Gastrocnemius medialis (tissue), 4 donors: ENCODE measurements around the gene C3AR1. TPM values are rescaled to one million over a fixed set of nuclear protein-coding genes. Genes with fewer than 3 reads are reported as not detected.
"Not testable (repeated sequence)": the region's sequence is repeated elsewhere in the genome, so short reads cannot be mapped to it uniquely, and the experiment has no call there.

Source experiments
- ATAC-seq, 2 donors: fragments of 150-250 bp; one replicate each; pipeline ENCODE4 v1.9.1; 2016
- DNase-seq, 2 donors: peaks; one replicate each; pipeline ENCODE4 v3.0.0-alpha.2; 2019
- H3K27ac ChIP-seq, 4 donors: fragments of 200-600 bp; sonication (generic); 1 replicate in 1 of 4; 2 replicates in 3 of 4; pipeline ENCODE4 v1.5.1; 2016 to 2018; ENCODE audit warnings: mild to moderate bottlenecking in 2 of 4, moderate library complexity in 1 of 4
- H3K27me3 ChIP-seq, 3 donors: fragments of 200-600 bp; sonication (generic) in 2 of 3; 1 replicate in 1 of 3; 2 replicates in 2 of 3; pipeline versions ENCODE4 v1.5.1 to v1.6.0; 2016 to 2019; ENCODE audit warnings: mild to moderate bottlenecking in 1 of 3, moderate library complexity in 1 of 3
- H3K36me3 ChIP-seq, 2 donors: fragments of 200-600 bp; sonication (generic) in 1 of 2; one replicate each; pipeline ENCODE4 v1.5.1; 2017 to 2018
- H3K4me1 ChIP-seq, 2 donors: fragments of 200-600 bp; sonication (generic) in 1 of 2; one replicate each; pipeline ENCODE4 v1.5.1; 2016 to 2017; ENCODE audit warnings: mild to moderate bottlenecking in 2 of 2
- H3K4me3 ChIP-seq, 4 donors: fragments of 200-600 bp; sonication (generic) in 3 of 4; 1 replicate in 1 of 4; 2 replicates in 3 of 4; pipeline ENCODE4 v1.5.1; 2016 to 2019; ENCODE audit warnings: mild to moderate bottlenecking in 2 of 4
- H3K9me3 ChIP-seq, 3 donors: fragments of 200-600 bp; sonication (generic) in 2 of 3; 1 replicate in 1 of 3; 2 replicates in 2 of 3; pipeline ENCODE4 v1.5.1; 2016 to 2019
- CTCF ChIP-seq, 5 experiments: fragments of 450-650 bp in 3 of 5; fragments of 200-600 bp in 2 of 5; sonication (generic) in 2 of 5; IDR thresholded peaks in 4 of 5; conservative IDR thresholded peaks in 1 of 5; 1 replicate in 4 of 5; 2 replicates in 1 of 5; pipeline ENCODE4 v1.5.1; 2016 to 2019; ENCODE audit warnings: antibody characterized with exemption in 5 of 5, mild to moderate bottlenecking in 3 of 5, moderate library complexity in 3 of 5
- POLR2A ChIP-seq, 2 donors: fragments of 450-650 bp; IDR thresholded peaks; one replicate each; pipeline ENCODE4 v1.6.1; 2017; ENCODE audit warnings: antibody characterized with exemption in 2 of 2, mild to moderate bottlenecking in 2 of 2, moderate library complexity in 2 of 2
- in situ Hi-C, 4 donors: fragments of 200-750 bp; cut with MboI; loops; one replicate each; pipeline versions ENCODE4 v1.15.0 to v1.8.0; 2017; ENCODE audit warnings: low sequenced_read_pairs in 4 of 4
- intact Hi-C: fragments of 100-400 bp; cut with DNase I; formaldehyde crosslinking; loops from one replicate; pipeline ENCODE4 v1.15.1; 2023; ENCODE audit warnings: low total_unique reads
- total RNA-seq, 4 donors: library from RNA; depleted of rRNA; stranded (reverse); fragments of >200 nt; gene quantifications; one replicate each; pipeline versions ENCODE4 v1.1.0 to v1.2.3, GENCODE V29; 2016

The C3AR1 gene
- total RNA-seq, 4 donors from 2014 or later, result 0.95 to 4.7 (median 2.4) TPM

- Histone ChIP-seq H3K27ac (peak overlapping the region in 2 of 4 donors; percentile 43 to 46), H3K4me3 (peak overlapping the region; percentile 53 to 66 (median 61)), H3K36me3 (no peaks in the 10 kb centered on the region), H3K4me1 (peaks cover 3 to 5% of the 10 kb centered on the region in 2 donors), H3K27me3 (peaks cover 9 to 26% (median 21%) of the 10 kb centered on the region in 3 donors), H3K9me3 (no peaks in the 10 kb centered on the region)
- ATAC-seq (peak; percentile 56 to 68), DNase-seq (no peak)
- TF ChIP-seq POLR2A (IDR thresholded peaks at IDR 0.05) (no peak), CTCF (IDR thresholded peaks at IDR 0.05 in 4 of 5, conservative IDR thresholded peaks at IDR 0.05 in 1 of 5) (peak in 1 of 5 experiments; percentile 18)
- in situ Hi-C loops (no loop called here), intact Hi-C loops (no loop called here)
These were observed 47.2 kb downstream of the C3AR1 start for GRCh38 chr12:8018666-8019581.

DNA sequence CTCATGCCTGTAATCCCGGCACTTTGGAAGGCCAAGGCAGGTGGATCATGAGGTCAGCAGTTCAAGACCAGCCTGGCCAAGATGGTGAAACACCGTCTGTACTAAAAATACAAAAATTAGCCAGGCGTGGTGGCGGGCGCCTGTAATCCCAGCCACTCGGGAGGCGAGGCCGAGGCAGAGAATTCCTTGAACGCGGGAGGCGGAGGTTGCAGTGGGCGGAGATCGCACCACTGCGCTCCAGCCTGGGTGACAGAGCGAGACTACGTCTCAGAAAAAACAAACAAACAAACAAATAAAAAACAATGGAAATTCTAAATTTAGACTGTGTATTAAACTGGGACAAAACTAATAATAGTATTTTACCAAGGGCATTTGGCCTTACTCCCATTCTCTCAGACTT, 47.9 kb downstream of the C3AR1 start:
- H3K4me3 ChIP-seq, result peak overlapping the region; percentile 53 to 66 (median 61)
- ATAC-seq, result not testable (repeated sequence)

DNA sequence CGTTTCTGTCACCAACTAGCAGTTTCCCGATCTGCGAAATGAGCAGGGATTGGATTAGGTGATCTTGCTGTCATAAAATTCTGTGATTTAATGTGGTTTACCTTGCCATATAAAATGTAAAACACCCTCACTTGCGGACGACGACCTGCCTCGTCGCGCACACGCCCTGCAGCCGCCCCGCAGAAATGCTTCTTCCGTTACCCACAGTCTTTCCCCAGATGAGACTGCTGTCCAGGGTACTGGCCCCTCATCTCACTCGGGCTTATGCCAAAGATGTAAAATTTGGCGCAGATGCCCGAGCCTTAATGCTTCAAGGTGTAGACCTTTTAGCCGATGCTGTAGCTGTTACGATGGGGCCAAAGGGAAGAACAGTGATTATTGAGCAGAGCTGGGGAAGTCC, 51.3 kb downstream of the C3AR1 start:
- Histone ChIP-seq H3K4me3 (no peak overlapping the region), H3K36me3 (no peaks in the 10 kb centered on the region), H3K27ac (no peak overlapping the region), H3K9me3 (no peaks in the 10 kb centered on the region), H3K27me3 (peaks cover 9 to 24% (median 21%) of the 10 kb centered on the region in 3 donors), H3K4me1 (peaks cover 3 to 5% of the 10 kb centered on the region in 2 donors)
- no peak for TF ChIP-seq CTCF (IDR thresholded peaks at IDR 0.05 in 4 of 5, conservative IDR thresholded peaks at IDR 0.05 in 1 of 5)
- TF ChIP-seq POLR2A (IDR thresholded peaks at IDR 0.05), result no peak
- intact Hi-C loops (no loop called here), in situ Hi-C loops (no loop called here)
- DNase-seq (no peak), ATAC-seq (no peak)

More for the DNA sequence above, 47.9 kb downstream of the C3AR1 start:
- intact Hi-C loops, H3K4me1 ChIP-seq, DNase-seq, H3K9me3 ChIP-seq, in situ Hi-C loops, H3K27ac ChIP-seq, H3K36me3 ChIP-seq: not testable (repeated sequence)
- H3K27me3 ChIP-seq, result peaks cover 9 to 26% (median 21%) of the 10 kb centered on the region in 3 donors

DNA sequence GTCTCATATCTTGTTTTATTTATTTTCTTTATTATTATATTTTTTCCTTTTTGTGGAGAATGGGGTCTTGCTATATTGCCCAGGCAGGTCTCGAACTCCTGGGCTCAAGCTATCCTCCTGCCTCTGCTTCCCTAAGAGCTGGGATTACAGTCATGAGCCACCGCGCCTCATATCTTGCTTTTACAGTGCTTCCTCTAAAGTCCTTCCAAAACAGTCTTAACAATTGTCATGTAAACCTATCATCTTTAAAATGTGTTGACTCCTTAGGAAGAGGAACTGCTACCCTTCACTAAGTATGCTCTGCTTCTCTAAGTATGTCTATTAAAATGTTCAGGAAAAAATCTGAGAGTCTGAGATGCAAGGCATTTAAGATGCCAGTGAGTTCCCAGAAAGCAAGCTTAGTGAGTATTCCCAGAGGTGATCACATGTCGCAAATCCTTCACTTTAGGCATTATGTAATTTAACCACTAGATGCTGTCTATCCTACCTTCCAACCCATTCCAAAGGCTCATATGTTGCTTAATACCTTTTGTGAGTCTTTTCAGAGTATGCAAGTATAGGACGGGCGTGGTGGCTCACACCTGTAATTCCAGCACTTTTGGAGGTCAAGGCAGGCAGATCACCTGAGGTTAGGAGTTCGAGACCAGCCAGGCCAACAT, 53.4 kb downstream of the C3AR1 start:
- in situ Hi-C loops (no loop called here), intact Hi-C loops (no loop called here)
- H3K9me3 ChIP-seq, result no peaks in the 10 kb centered on the region
- H3K4me3 ChIP-seq, result no peak overlapping the region
- no peaks in the 10 kb centered on the region for H3K4me1 ChIP-seq
- no peak overlapping the region for H3K27ac ChIP-seq
- peaks cover 0 to 12% (median 6%) of the 10 kb centered on the region in 3 donors for H3K27me3 ChIP-seq
- TF ChIP-seq POLR2A (IDR thresholded peaks at IDR 0.05) (no peak), CTCF (IDR thresholded peaks at IDR 0.05 in 4 of 5, conservative IDR thresholded peaks at IDR 0.05 in 1 of 5) (no peak)
- H3K36me3 ChIP-seq, result no peaks in the 10 kb centered on the region
- no peak for DNase-seq
- ATAC-seq, result no peak

- Histone ChIP-seq H3K4me1 (no peaks in the 10 kb centered on the region), H3K27ac (no peak overlapping the region), H3K27me3 (peaks cover 0 to 3% (median 0%) of the 10 kb centered on the region in 3 donors), H3K4me3 (no peak overlapping the region), H3K9me3 (no peaks in the 10 kb centered on the region), H3K36me3 (no peaks in the 10 kb centered on the region)
- TF ChIP-seq CTCF (IDR thresholded peaks at IDR 0.05 in 4 of 5, conservative IDR thresholded peaks at IDR 0.05 in 1 of 5) (no peak), POLR2A (IDR thresholded peaks at IDR 0.05) (no peak)
- ATAC-seq (no peak), DNase-seq (no peak)
- intact Hi-C loops (no loop called here), in situ Hi-C loops (no loop called here)
These were observed 54.8 kb downstream of the C3AR1 start for GRCh38 chr12:8011331-8011730.
